ENCODE data around the gene H2BK1.

DNA sequence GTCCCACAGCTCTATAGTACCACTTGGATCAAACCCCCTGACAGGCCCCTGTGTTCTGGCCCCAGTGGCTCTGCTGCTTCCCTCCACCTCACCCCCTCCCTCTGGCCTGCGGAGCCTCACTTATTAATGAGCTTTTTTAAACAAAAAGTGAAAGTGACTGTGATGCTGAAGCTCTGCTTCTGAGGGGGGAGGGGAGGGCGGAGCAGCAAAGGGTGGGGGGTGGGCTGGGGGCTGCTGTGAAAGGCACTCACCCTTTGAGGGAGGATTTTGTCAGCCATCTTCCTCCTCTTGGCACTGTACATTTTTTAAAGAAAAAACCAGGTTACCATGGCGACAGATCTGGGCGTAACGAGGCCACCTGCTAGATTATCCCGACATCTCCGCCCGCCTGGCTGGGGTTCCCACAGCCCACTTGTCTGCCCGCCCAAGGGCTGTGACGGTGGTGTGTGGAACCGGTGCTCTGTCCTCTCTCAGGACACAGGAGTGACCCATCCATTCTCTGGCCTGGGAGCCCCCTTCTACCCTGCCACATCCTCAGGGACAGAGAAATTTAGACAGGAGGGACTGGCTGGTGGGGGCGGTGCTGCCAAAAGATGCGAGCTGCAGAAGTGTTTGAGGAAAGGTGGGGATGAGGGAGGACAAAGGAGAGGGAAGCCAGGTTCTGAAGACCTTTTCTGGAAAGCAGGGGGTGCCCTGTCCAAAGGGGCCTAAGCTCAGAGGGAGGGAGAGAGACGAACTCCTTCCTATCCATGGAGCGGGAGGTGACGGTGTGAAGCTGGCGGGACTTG is 33.3 kb upstream of the H2BK1 start:
- TF ChIP-seq SP1 (IDR thresholded peaks at IDR 0.05) = no peak
- no peak for TF ChIP-seq ELF4 (IDR thresholded peaks at IDR 0.05)
- no peak for TF ChIP-seq BHLHE40 (IDR thresholded peaks at IDR 0.05; ENCODE audit: borderline replicate concordance)
- no peak for TF ChIP-seq TARDBP (IDR thresholded peaks at IDR 0.05)
- no peak for TF ChIP-seq SUZ12 (IDR thresholded peaks at IDR 0.05)
- TF ChIP-seq FOXA1 (IDR thresholded peaks at IDR 0.05) = no peak
- no peak for TF ChIP-seq PKNOX1 (IDR thresholded peaks at IDR 0.05)
- no peak for TF ChIP-seq ZNF384 (IDR thresholded peaks at IDR 0.05)

Data from HEK293T (cell line).